Stimulated activated CD4-positive, alpha-beta T cell treated with anti-CD3 and anti-CD28 coated beads, Interleukin-15, amount 100 ng/mL, for 1 hour (primary cell): ENCODE measurements around the gene CPSF4.
"Not testable (repeated sequence)": the region's sequence is repeated elsewhere in the genome, so short reads cannot be mapped to it uniquely, and the experiment has no call there.

Experiments used
- DNase-seq, 2 donors: peaks; one replicate each; pipeline ENCODE4 v3.0.0-alpha.2; 2020; ENCODE audit warnings: low read depth in 1 of 2, low spot score in 1 of 2

Gene CPSF4

DNA sequence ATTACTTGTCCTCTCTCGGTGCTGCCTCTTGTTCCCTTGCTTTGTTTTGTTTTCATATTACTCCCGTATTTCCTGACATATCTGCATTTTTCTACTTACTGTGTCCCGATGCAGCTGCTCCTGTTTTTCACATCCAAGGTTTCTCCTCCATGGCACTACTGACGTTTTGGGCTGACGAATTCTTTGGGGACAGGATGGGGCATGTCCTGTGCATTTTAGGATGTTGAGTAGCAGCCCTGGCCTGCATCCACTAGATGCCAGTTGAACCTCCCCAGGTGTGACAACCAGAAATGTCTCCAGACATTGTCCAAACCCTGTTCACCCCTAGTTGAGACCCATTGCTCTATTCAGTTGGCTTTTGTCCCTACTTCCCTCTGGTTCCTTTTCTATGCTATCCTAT is 46.4 kb downstream of the CPSF4 start:
- no peak for DNase-seq

DNA sequence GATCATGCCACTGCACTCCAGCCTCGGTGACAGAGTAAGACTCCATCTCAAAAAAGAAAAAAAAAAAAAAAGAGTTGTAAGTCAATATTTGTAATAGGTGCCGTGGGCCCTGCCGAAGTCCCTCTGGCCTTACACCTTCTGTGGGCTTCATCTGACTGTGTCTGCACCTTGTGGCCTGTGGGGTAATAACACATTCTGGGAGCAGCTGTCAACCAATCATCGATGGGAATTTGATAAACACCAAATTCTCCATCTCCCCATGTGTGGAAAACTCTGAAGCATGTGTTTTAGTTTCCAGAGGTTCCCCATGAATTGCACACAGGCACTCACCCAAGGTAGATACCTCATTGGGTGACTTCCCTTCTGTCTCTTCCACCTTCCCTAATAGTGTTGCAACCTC is 50.5 kb downstream of the CPSF4 start:
- no peak for DNase-seq

DNA sequence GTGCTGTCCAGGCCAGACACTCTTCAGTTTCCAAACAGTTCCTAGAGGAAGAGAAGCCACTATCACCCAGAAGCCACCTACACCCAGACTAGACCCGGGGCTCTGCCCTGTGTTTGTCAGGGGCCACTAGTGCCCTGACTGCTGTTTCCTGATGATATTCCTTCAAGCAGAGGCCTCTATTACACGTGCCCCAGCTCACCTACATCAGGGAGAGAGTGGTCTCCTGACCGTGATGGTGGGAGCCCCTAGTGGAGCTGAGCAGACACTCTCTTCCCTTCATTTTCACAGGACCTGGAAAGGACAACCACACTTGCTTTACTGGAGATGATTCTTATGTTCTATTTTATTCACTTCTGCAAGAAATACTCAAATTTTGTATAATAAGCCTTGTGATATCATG is 52.1 kb downstream of the CPSF4 start:
- no peak for DNase-seq

DNA sequence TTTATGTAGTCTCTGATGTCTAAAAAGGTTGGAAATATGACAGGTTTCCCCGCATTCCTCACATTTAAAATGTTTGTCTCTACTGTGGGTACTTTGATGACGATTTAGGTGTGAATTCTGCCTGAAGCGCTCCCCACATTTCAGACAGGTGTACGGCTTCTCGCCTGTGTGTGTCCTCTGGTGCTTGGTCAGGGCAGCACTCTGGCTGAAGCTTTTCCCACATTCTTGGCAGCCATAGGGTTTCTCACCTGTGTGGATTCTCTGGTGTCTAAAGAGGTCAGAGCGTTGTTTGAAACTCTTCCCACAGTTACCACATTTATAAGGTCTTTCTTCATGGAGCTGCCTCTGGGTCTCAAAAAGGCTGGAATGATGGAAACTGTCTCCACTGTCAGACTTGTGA is 55.1 kb downstream of the CPSF4 start:
- DNase-seq: no peak

DNA sequence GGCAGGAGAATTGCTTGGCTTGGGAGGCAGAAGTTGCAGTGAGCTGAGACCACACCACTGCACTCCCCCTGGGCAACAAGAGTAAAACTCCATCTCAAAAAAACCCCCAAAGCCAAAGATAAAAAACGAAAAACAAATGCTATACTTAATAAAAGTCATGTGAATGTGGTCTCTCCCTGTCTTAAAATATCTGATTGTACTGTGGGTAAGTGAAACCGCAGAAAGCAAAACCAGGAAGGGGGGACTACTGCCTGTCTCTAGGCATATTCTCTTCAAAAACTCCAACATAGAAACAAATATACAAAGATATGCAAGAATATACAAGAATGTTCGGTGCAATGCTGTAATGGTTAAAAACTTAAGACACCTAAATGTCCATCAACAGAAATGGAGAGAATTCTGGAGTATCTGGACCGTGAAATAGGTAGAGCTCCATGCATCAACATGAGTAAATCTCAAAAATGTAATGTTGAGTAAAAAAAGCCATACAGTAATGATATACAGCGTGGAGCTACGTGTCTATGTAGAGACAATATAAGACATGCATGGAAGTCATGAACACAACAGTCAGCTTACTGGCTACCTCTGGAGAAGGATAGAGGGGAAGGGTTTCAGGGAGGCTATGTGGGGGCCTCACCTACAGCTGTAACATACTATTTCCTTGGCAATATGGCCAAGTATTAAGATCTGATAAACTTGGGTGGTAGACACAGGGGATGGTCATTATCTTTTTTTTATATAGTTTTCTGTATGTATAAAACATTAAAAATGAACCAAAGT is 59.2 kb downstream of the CPSF4 start:
- no peak for DNase-seq

DNA sequence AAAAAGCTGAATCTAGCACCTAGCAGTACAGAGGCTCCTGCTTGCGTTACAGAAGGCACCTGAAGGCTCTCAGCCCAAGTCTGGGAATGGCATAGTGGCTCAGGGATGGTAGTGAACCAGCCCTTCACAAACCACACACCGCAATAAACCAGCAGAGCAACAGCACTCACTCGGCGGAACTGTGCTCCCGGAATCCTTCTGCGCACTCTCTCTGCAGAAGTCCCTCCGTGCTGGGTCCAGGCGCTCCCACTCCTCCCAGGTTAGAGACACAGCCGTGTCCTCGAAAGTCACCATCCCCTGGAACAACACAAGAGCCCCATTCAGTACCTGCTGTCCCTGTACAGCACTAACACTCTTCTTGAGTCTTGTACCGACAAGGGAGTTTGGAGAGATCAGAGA is 59.8 kb downstream of the CPSF4 start:
- no peak for DNase-seq

DNA sequence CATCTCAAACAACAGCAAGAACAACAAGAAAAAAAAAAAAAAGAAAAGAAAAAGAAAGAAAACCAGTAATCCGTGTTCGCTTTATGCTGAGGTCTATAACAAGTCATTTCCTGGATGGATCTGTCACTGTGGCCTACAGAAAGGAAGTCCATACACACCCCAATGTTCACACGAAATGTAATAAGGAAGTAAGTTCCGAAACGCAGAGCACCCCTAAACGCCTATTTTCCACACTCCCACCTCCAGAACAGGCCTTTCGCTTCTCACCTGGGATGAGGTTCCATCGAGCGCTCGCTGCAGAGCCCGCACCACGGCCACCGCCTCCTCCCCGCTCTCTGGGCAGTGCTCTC is 60.6 kb downstream of the CPSF4 start:
- no peak for DNase-seq

DNA sequence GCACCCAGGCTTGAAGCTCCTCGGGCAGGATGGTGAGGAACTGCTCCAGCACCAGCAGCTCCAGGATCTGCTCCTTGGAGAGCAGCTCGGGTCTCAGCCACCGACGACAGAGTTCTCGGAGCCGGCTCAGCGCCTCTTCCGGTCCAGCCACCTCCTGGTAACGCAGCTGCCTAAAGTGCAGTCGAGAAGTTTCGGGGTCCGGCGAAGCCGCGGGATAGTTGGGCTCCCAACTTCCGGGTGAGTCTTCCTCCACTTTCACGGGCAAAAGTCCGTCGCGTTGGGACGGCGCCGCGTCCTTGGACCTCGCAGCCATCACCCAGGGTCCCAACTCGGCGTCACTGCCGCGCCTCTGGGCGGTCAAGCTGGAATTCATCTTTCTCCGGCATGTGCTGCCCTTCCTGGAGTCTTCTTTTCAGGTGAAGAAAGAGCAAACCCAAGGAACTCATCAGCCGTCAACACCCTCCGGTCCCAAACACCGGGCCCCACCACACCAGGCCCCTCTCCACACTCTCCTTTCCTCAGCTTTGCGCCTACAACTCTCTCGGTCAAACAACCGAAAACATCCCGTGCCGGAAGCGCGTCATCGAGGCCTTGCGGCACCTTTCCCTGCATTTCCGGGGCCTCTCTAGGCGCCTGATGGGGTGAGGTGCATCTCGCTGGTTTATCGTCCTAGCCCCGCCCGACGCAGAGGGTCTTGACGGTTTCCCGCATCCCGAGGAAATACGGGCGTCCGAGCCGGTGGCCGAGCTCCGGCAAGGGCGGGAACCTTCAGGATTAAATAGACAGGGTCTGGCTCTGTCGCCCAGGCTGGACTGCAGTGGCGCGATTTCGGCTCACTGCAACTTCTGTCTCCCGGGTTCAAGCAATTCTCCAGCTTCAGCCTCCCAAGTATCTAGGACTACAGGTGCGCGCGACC is 61.2 kb downstream of the CPSF4 start, which contains the start of gene ZNF394:
ZNF394 (minus strand) TSS at position 561 of the 916 bp plus-strand sequence; CDS start at position 373, 188 bp downstream.
- DNase-seq: peak; percentile 71 to 77

DNA sequence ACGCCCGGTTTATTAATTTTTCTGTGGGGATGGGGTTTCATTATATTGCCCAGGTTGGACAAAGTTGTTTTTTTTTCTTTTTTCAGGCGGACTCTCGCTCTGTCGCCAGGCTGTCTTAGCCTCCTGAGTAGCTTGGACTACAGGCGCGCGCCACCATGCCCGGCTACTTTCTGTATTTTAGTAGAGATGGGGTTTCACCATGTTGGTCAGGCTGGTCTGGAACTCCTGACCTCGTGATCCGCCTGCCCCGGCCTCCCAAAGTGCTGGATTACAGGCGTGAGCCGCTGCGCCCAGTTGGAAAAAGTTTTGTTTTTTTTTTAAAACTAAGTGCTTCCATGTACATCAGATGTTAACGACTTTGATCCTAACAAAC is 61.9 kb downstream of the CPSF4 start:
- no peak for DNase-seq

DNA sequence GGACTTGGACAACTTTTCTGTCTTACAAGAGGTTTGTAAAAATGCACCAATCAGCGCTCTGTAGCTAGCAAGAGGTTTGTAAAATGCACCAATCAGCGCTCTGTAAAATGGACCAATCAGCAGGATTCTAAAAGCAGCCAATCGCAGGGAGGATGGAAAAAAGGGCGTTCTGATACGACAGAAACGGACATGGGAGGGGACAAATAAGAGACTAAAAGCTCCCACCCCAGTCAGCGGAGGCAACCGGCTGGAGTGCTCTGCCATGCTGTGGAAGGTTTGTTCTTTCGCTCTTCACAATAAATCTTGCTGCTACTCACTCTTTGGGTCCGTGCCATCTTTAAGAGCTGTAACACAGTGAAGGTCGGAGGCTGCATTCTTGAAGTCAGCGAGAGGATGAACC is 62.5 kb downstream of the CPSF4 start:
- DNase-seq: not testable (repeated sequence)

DNA sequence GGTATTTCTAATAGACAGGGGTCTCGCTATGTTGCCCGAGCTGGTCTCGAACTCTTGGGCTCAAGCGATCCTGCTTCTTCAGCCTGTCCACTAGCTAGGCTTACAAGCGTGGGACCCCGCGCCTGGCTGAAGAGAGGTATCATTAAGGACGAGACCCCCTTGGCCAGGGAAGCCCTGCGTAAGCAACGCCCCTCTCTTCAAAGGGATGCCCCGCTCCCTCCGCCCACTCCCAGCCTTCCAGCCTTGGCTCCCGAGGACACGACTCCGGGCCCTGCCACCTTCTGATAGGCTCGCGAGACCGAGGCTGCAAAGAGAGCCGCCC is 65.5 kb downstream of the CPSF4 start:
- no peak for DNase-seq

DNA sequence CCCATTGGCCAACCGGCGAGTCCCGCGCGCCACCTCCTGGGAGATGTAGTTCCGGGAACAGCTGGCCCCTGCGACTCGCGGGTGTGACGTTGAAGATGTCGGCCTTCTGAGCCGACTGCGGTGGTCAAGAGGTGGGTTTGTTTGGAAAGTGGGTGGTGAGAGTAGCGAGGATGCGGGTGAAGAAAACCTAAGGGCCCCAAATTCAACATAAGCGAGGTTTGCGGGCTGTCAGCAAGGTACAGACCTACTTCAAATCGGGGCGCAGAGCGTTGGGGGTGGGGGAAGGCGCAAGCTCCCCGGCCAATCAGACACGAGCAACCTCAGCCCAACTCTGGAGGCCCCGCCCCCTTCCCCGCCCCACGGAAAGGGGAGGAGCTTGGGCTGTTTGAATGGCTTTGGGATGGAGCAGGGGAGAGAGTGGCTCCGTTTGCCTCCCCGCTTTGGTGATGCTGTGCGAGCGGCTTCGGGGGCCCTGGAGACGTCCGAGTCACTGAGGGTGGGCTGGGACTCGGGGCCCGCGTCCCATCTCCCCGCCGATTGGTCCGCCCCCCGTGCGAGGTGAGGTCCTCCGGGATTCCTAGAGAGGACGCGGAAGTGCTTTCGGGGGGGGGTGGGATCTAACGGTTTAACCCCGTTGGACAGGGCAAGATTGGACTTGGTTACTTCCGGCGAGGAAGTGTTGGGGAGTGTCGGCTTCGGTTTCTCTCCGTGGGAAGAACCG is 66.0 kb downstream of the CPSF4 start, which contains the start of gene ZKSCAN5:
ZKSCAN5 (plus strand) TSS at position 60 of the 721 bp plus-strand sequence. CDS start 1,383 bp downstream, outside the sequence.
- DNase-seq: peak; percentile 96 to 98

DNA sequence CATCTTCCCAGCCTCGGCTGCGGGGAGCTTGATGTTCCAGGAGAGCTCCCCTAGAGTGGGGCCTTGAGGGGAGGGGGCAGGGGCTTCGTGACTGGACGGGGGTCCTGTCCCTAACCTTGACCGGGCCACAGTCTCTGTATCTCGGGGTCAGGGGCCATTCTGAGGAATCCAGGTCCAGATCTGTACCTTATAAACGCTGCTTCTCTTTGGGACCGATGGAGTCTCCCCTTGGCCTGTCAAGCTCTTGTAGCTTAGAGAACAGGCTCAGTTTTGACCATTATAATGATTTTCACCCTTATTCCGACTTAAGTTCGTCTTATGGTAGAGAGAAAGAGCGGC is 66.5 kb downstream of the CPSF4 start:
- no peak for DNase-seq
